GM21360 (cell line): ENCODE data around the gene HCLS1.
"Not testable (repeated sequence)": the region's sequence is repeated elsewhere in the genome, so short reads cannot be mapped to it uniquely, and the experiment has no call there.

Experiments used
- ATAC-seq: cut with Tn5 transposase; IDR thresholded peaks from one replicate; pipeline ENCODE4 v1.9.1; 2021; ENCODE audit warnings: mild to moderate bottlenecking, moderate library complexity; ENCODE audit not compliant: unreplicated experiment

HCLS1 gene

GRCh38 chr3:121599900-121600299, 60.8 kb downstream of the HCLS1 start:
- not testable (repeated sequence) for ATAC-seq

- ATAC-seq: no peak
Measured at GRCh38 chr3:121598564-121598963, 62.1 kb downstream of the HCLS1 start.

DNA sequence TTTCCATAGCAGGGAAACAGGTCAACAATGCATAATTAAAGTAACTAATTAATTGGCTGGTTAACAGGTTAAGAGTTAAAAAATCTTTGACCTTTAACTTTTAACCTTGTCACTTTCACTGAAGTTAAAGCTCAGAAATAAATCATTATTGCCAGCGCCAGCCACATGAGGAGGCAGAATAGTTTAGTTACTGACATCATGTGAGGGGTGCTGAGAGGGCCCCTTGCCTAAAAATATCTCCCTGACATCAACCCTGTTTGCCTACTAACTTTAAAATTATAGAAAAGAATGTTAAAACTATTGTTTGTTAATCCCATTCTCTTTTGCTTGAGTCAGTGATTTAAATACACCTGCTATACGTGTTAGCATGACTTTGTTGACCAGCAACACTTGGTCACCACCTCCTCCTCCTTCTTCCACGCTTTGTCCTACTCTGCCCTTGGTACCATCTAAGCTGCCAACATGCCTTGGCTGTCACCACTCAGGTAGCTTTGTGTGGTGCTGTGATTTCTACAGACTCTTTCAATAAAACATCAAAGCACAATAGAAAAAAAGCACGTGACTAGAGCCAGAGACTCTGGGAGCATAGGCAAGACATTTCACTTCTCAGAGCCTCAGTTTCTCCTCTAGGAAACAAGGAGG, 64.8 kb downstream of the HCLS1 start:
- ATAC-seq: no peak

- no peak for ATAC-seq
Measured at GRCh38 chr3:121594850-121595249, 65.9 kb downstream of the HCLS1 start.

- ATAC-seq: not testable (repeated sequence)
Measured at GRCh38 chr3:121593806-121594205, 66.9 kb downstream of the HCLS1 start.

GRCh38 chr3:121592856-121593702, 67.6 kb downstream of the HCLS1 start, which contains the start of gene FBXO40:
Gene FBXO40, plus strand, starts transcription at chr3:121593379. Its CDS starts 27,197 bp downstream, at chr3:121620576.
- ATAC-seq: no peak

- no peak for ATAC-seq
Measured at GRCh38 chr3:121584418-121584817, 76.3 kb downstream of the HCLS1 start.

GRCh38 chr3:121581691-121582090, 79.0 kb downstream of the HCLS1 start:
- no peak for ATAC-seq
